WTC11 (cell line): Measurements from ENCODE around the gene COL16A1.

Experiments used
- ATF1 ChIP-seq: sonication (generic); formaldehyde crosslinking; IDR thresholded peaks from 2 replicates; pipeline ENCODE4 v1.8.1; 2023; ENCODE audit warnings: mild to moderate bottlenecking, moderate library complexity, missing genetic modification reagents
- CTCF ChIP-seq: fragments of 200-600 bp; IDR thresholded peaks from 2 replicates; pipeline ENCODE4 v1.8.0; 2022; ENCODE audit warnings: antibody characterized with exemption
- HMGXB4 ChIP-seq: sonication (generic); formaldehyde crosslinking; IDR thresholded peaks from 2 replicates; pipeline ENCODE4 v1.8.1; 2023; ENCODE audit warnings: mild to moderate bottlenecking, moderate library complexity, missing genetic modification reagents
- IRF1 ChIP-seq: sonication (generic); formaldehyde crosslinking; IDR thresholded peaks from 2 replicates; pipeline ENCODE4 v1.8.0; 2023; ENCODE audit warnings: missing genetic modification reagents
- MAX ChIP-seq: sonication (generic); formaldehyde crosslinking; IDR thresholded peaks from 2 replicates; pipeline ENCODE4 v1.8.0; 2022; ENCODE audit warnings: mild to moderate bottlenecking, missing genetic modification reagents
- MYBL2 ChIP-seq: sonication (generic); formaldehyde crosslinking; IDR thresholded peaks from 2 replicates; pipeline ENCODE4 v1.8.1; 2023; ENCODE audit warnings: mild to moderate bottlenecking, moderate library complexity, missing genetic modification reagents
- NFE2L1 ChIP-seq: sonication (generic); formaldehyde crosslinking; IDR thresholded peaks from 2 replicates; pipeline ENCODE4 v1.8.1; 2023; ENCODE audit warnings: missing genetic modification reagents
- PRRX2 ChIP-seq: fragments of 250-450 bp; sonication (Bioruptor Pico); IDR thresholded peaks from 2 replicates; pipeline ENCODE4 v1.8.0; 2021; ENCODE audit warnings: mild to moderate bottlenecking
- SMAD4 ChIP-seq: sonication (generic); formaldehyde crosslinking; IDR thresholded peaks from 2 replicates; pipeline ENCODE4 v1.8.0; 2022; ENCODE audit warnings: mild to moderate bottlenecking, missing genetic modification reagents
- ZBTB21 ChIP-seq: sonication (generic); formaldehyde crosslinking; IDR thresholded peaks from 2 replicates; pipeline ENCODE4 v1.8.1; 2023; ENCODE audit warnings: mild to moderate bottlenecking, missing genetic modification reagents, borderline replicate concordance
- ZNF416 ChIP-seq: fragments of 250-450 bp; sonication (Bioruptor Pico); IDR thresholded peaks from 2 replicates; pipeline ENCODE4 v1.9.0; 2021; ENCODE audit warnings: mild to moderate bottlenecking, inconsistent platforms
- ZSCAN18 ChIP-seq: fragments of 250-450 bp; sonication (Bioruptor Pico); IDR thresholded peaks from 2 replicates; pipeline ENCODE4 v2.1.2; 2022; ENCODE audit warnings: mild to moderate bottlenecking, moderate library complexity

GRCh38 chr1:31660871-31661455 lies 42.9 kb downstream of the COL16A1 start:
- no peak for TF ChIP-seq SMAD4 (CRISPR knock-in tag)
- no peak for TF ChIP-seq NFE2L1 (CRISPR knock-in tag)
- TF ChIP-seq IRF1 (CRISPR knock-in tag): no peak
- TF ChIP-seq ATF1 (CRISPR knock-in tag): no peak
- TF ChIP-seq MAX (CRISPR knock-in tag): no peak
- TF ChIP-seq ZBTB21 (CRISPR knock-in tag): no peak
- no peak for TF ChIP-seq CTCF
- no peak for TF ChIP-seq ZSCAN18 (CRISPR knock-in tag)
- no peak for TF ChIP-seq HMGXB4
- TF ChIP-seq MYBL2 (CRISPR knock-in tag): no peak
- no peak for TF ChIP-seq ZNF416 (CRISPR knock-in tag)
- no peak for TF ChIP-seq PRRX2 (CRISPR knock-in tag)
